GM21717 (cell line): ENCODE data around the gene YKT6.

Source experiments
- ATAC-seq: cut with Tn5 transposase; IDR thresholded peaks from one replicate; pipeline ENCODE4 v1.9.1; 2021; ENCODE audit warnings: mild to moderate bottlenecking, moderate library complexity; ENCODE audit not compliant: unreplicated experiment

Gene YKT6

DNA sequence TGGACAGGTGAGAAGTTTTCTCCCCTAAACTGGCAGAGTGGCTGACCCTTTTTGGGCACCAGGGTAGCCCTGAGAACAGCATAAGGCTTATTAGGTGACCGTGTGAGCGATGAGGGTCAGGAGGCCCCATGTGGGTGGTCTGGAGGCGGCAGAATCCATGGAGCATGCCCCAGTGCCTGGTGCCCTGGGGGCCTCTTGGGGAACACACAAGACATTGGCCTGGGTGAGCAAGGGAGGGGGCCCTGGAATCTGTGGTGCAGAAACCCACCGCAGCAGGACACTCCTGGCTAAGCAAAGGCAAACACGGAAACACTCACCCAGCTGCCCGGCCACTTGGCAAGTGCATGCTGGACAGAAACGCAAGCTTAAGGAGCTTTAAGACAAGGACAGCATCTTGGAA lies 29.5 kb downstream of the YKT6 start:
- ATAC-seq, result no peak

DNA sequence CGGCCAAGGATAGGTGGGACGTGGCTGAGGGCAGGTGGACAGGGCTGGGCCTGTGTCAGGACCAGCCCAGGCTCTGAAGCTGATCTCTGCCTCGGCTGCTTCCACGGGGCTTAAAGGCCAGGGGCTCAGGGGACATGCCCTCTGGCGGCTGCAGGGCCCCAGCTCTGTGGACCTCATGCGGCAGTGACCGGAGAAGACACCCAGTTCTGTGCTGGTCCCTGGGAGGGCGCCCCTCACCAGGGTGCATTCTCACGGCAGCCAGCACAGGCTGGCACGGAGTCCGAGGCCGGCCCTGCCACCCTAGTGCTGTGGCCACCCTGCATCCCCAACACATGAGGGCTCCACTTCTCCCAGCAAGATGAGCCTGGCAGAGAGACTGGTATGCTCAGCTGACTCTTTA lies 30.3 kb downstream of the YKT6 start:
- no peak for ATAC-seq

DNA sequence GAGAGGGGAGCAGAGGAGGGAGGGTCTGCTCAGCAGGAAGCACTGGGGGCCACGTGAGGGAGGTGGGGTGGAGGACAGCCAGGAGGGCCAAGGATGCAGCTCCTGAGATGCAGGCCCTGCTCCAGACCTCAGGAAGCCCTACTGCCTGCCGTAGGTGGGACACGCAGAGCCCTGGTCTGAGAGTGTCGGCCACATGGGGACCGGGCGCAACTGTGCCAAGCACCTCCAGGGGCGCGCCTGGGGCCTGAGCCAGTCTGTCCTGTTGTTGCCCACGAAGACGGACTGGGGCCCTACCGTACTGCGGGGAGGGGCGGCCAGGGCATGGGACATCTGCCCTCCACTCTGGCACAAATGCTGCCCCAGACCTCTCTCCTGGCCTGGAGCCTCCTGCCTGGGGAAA lies 31.6 kb downstream of the YKT6 start:
- no peak for ATAC-seq

DNA sequence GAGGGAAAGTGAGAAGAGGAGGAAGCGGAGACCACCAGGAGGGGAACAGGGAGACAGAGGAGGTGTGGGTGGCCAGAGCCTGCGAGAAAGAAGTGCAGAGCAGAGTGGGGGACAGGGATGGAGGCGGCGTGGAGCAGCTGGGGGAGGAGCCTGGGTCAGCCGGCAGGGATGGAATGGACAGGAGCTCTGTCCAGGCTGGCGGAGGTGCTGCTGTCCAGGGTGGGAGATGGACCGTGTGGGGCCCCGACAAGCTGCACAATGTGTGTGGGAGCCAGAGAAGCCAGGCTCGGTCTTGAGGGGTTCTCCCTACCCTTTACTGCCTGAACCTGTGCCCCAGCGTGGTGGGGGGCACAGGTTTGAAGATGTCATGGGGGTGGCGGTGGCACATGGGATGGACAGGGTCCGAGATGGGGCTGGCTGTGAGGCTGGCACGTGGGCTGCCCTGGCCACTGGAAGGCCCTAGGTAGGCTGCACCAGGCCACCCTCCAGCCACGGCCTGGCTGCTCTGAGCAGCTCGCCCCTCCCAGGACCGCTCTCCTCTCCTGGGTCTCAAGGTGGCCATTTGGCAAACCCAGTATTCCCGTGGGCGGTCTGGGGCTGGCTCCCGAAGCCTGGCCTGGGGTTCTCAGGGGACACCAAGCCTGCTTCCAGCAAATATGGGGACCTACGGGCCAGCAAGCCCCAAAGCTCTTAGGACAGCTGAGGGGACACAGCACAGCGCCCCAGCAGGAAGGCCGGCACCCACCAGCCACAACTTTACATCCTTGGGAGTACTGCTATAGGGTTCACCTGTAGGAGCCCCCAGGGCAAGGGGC lies 32.3 kb downstream of the YKT6 start:
- no peak for ATAC-seq

DNA sequence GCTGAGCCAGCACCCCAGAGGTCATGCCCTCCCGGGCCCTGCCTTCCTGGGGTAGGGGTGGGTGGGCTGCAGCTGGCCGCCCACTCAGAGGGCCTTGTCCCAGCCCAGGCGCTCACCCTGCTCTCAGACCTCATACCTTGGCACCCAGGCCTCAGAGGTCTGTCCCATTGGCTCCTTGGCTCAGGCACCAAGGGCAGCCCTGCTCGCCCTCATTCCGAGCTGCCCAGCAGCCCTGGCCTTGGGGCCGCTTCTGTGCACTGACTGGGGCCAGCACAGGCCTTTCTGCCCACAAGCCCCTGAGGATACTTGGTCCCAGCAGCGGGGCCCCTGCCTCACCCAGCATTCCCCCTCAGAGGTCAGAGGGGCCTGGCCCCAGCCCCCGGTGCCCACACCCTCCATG lies 34.3 kb downstream of the YKT6 start:
- no peak for ATAC-seq

DNA sequence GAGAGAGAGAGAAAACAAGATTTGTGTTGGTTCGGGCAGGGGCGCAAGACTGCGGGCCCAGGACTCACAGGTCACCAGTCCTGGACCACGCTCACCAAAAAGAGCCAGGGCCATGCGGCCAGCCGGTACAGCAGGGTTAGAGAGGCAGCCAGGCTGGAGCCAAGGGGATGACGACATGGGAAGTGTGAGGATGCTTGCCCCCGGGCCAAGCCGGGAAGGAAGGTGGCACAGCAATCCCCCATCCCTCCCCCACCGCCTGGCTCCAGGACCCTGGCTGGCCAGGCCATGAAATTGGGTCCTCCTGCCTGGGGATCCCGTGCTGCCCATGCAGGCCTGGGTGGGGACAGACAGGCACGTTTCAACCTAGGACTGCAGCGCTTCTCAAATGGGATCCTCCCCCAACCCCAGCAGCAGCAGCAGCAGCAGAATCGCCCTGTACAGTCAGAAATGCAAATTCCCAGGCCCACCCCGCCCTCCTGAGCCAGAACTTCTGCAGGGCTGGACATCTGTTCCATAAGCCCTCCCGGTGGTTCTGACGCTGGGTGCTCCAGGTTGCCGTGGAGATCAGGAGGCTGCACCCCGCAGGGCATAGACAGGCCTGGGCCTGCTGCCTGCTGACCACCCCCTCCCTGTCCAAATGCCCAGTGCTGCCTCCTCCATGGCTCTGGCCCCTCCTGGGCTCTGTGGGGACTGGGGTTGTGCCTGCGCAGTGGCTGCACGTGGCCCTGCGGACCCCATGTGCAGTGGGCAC lies 35.0 kb downstream of the YKT6 start:
- no peak for ATAC-seq

DNA sequence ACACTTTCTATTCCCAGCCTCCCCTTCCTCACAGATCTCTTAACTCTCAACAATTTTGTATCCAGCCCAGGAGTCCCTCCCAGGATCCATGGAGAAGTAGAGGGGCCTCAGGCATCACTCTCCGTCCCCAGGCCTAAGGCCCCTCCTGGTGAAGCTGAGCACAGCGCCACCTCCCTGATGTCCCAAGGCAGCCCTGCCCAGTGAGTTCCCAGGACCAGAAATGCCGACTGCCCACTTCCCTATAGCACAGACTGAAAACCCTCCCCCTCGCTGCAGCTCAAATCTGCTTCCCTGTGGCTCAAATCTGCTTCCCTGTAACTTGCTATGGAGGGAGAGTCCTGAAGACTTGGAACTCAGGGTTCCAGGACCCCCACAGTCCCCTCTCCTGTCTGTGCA lies 35.6 kb downstream of the YKT6 start:
- no peak for ATAC-seq

DNA sequence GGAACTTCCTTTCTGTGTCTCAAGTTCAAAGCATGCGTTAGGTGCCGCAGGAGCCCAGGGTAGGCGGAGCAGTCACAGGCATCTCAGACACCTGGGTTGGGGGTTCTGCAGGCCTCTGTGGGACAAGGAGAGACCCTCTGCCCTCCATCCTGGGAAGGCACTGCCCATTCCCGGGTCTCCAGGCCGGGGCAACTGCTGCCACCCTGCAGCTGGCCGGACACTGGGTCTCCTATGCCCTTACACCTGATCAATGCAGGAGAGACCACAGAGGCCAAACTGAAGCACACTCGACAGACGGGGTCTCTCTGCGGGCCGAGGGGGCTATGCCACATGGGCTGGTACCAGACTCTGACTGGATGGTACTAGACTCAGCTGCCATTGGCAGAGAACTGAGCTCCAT lies 36.9 kb downstream of the YKT6 start:
- ATAC-seq, result no peak

DNA sequence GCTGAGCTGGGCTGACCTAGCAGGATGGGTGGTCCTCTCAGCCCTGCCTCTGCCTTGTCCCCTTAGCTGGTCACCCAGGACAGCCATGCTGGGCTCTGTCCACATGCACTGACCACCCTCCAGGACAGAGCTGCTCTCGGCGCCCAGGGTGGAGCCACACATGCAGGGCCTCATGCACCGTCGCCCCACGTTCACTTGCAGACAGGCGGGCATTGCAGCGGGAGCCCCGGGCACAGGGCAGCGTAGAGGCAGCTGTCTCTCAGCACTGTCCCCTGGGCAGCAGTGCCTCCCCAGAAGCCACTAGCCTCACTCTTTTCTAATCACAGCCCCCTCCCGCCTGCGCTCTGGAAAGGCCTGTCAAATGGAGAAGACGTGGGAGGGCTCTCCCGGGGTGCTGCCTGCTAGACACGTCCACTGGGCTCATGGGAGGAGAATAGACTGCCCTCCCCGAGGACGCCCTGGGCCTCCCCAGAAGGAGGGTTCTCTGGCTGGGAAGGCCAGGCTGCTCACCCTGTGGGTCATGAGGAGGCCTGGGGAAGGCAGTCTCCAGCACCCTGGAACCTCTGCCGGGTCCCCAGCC lies 37.4 kb downstream of the YKT6 start:
- ATAC-seq, result no peak

DNA sequence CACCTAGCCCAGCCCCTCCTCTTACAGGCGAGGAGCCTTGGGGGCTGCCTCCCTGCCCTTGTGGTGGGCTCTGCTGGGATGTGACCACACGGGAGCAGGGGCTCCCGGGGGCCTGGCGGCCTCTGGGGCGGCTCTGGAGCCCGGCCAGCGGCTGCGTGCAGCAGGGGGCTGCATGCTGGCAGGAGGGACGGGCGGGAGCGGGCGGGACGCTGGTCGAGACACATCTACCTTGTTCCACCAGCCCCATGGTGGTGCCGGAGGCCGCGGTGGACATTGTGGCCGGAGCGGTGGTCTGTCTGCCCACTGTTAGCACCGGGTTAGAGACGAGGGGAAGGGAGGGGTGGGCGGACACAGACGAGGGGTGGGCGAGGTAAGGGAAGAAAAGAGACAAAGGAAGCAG lies 38.6 kb downstream of the YKT6 start:
- no peak for ATAC-seq

DNA sequence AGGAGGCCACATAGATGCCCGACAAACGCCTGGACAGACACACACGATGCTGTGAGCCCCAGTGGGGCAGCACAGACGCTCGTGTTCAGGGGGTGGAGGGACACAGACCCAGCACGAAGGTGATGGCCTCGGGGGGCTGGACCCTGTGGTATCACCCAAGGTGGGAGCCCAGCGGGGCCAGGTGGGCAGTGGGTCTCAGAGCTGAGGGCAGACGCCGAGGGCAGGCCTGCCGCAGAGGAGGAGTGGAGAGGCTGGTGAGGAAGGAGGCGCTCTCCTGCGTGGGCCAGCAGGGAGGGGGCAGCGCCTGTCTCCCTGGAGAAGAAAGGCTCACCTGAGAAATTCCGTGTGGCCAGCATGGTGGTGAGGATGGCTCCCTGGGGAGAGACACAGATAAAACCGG lies 39.6 kb downstream of the YKT6 start:
- ATAC-seq, result no peak

DNA sequence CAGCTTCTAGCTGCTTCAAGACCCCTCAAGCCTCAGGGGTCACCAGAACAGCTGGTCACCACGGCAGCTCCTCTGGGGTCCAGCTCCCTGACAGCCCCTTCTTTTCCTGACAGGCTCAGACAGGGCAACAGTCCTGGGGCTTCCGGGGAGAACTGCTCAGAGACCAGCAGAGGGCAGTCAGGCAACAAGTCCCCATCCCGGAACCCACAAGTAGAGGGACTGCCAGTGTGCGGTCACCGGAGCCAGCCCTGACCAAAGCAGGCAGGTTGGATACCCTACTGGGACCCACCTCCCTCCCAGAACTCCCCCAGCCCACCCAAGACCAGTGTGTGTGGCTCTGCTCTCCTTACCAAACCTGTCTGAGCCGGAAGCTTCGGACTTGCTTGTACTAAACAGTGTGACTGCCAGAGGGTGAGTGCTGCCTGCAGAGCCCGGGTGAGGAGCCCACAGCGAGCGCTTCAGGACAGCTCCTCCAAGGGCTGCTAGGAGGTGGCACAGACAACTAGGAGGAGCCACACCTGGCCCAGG lies 40.3 kb downstream of the YKT6 start:
- no peak for ATAC-seq

DNA sequence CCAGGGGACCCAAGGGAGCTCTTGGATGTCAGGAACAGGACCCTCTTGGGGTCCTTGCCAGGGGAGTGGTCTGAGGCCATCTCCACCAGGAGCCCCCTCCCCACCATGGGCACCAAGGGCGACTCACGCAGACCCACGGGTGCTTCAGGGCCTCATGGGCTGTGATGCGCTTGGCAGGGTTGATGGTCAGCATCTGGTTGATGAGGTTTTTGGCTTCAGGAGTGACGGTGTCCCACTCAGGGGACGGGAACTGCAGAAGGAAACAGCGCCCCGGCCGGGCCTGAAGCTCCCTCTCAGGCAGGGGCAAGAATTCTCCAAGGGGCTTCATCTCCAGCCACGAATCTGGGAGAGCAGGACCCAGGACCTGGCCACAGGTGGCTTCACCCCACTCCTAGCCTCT lies 41.3 kb downstream of the YKT6 start:
- ATAC-seq, result no peak

DNA sequence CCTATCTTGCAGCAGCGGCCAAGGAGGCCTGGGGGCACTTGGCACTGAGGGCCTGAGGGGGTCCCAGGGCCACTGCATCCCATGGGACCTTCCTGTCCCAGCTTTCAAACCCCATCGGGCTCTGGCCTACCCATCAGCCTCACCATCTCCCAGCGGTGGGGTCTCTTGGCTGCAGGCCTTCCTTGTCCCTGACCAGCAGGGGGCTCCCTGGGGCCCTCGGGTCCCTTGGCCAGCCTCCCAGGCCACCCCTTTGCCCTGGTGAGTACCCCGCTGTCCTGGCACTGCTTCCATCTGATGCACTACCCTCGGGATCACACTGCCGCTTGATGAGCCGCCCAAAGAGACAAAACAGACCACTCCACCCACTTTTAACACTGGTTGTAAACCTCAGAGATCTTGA lies 43.5 kb downstream of the YKT6 start:
- no peak for ATAC-seq

DNA sequence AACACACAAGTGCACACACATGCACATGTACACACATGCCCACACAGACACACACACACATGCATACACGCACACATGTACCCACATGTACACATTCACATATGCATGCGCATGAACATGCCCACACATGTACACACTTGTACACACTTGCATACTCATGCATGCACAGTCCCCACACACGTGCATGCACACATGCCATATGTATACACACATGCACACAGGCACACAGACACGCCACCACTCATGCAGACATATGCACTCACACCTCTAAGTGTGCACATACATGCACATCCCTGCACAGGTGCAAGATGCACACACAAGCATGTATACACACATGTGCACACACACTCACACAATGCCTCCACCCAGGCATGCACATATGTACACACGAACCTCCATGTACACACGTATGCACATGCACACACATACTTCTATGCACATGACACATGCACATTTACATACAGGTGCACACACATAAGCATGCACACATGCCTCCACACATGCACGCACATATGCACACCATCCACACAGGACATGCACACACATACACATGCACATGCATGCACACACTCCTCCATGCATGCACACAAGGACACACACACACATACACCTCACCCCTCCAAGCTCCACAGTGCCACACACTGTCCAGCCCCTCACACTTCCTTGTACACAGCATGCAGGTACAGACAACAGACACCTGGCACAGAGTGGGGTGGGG lies 45.8 kb downstream of the YKT6 start:
- no peak for ATAC-seq

DNA sequence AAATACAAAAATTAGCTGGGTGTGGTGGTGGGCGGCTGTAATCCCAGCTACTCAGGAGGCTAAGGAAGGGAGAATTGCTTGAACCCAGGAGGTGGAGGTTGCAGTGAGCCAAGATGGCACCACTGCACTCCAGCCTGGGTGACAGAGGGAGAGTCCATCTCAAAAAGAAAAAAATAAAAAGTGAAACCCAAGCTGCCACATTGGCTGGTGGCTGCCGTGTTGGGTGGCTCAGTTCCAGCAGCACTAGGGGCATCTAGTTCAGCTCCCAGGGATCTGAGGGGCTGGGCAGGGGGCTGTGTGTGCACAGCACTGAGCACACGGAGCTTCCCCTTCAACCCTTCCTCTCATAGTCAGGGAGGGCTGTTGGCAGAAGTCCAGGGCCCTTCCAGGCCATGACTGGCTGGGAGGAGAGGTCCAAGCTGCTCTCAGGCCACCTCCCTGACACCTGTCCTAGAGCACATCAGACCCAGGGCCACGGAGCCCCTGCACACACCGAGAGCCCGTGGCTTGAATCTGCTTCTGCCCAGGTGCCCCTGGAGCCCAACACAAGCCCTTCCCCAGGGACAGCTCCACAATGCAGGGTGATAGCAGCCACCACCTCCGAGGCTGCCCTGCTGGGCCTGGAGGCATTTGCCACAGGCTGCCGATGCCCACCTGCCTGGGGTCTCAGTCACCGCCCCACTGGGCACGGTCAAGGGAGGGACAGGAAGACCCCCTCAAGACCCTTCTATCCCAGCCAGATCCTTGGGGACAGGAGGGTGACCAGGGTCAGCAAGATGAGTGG lies 47.3 kb downstream of the YKT6 start:
- no peak for ATAC-seq

DNA sequence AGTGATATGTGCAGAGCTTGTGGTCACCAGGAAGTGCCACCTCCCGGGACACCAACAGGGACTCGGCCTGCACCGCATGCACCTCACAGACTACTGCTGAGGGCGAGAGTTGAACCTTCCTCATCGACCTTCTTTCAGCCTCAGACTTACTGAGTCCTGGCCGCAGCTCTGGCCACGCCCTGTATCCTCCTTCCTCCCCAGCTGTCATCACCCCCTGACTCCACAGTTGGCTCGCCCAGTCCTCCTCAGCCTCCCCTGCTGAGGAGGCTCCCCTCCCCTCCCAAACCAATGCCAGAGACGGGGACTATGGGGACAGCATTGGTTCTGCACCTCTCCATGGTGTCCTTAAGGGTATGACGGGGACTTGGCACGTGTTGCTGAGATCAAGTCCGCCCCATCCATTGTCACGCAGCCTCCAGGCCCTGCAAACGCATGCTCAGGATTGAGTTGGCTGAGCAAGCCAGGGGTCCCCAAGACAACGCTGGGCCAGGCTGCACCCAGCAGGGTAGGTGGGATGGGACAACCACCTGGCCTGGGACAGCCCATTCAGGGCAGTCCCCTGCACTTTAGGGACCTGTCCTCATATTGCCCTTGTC lies 49.0 kb downstream of the YKT6 start:
- no peak for ATAC-seq

DNA sequence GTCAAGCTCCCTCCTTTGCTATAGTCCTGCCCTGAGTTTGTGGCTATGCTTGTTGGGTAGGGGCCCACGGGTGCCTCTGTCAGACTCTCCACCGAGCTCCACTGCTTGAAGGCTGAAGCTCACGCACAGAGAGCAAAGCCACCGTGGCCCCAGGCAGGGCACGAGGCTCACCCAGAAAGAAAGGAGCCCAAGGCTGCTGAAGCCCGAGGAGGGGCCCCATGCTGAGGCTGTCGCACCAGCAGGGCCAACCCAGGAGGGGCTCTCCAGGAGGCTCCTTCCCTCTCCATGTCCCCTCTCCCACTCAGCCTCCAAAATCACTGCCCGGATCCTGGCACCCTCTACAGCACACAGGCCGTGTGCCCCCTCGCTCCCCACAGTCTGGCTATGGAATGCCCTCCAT lies 50.5 kb downstream of the YKT6 start:
- no peak for ATAC-seq

DNA sequence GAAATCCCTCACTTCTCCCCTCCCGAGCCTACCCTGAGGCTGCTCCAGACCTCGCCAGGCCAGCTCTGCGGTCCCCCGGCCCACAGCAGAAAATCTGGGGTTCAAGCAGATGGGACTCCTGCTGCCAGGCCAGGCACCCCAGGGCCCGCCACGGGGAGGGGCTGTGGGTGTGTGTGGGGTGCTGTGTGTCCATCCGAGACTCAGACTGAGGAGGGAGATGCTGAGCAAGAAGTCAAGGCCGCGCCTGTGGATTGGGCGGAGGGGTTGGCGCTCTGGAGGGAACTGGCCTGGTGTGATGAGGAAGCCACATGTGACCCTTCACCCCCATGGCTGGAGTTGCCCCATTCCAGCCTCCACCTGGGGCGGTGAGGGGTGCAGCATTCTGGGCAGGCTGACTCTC lies 51.1 kb downstream of the YKT6 start:
- ATAC-seq, result no peak

DNA sequence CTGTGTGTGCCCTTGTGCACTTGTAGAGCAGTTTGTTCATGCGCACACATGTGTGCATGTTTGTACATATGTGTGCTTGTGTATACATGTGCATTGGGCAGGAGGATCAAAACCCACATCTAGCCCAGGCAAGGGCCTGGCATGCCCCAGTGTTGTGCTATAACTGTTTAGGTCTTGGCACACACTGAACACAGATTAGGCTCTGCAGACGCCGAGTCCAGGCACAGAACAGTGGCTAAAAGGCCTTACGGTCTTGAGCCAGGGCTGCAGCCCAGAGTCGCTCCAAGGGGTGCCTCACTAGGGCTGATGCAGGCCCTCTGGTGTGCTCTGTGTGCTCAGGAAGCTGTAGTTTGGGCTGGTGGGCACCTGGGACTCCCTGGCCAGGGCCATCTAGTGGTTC lies 55.7 kb downstream of the YKT6 start:
- no peak for ATAC-seq
